Hepatocyte (in vitro differentiated cells): ENCODE measurements around the gene MYMX. TPM values are rescaled to one million over a fixed set of nuclear protein-coding genes. Genes with fewer than 3 reads are reported as not detected.

Source experiments
- DNase-seq: peaks from one replicate; pipeline ENCODE4 v3.0.0-alpha.2; 2016; ENCODE audit warnings: low spot score
- H2AFZ ChIP-seq: fragments of 200-600 bp; sonication (generic); 2 replicates; pipeline ENCODE4 v1.6.0; 2016; ENCODE audit warnings: antibody characterized with exemption, mild to moderate bottlenecking
- H3K27ac ChIP-seq: fragments of 200-600 bp; sonication (generic); 2 replicates; pipeline ENCODE4 v1.5.1; 2016; ENCODE audit warnings: mild to moderate bottlenecking
- H3K27me3 ChIP-seq: fragments of 200-600 bp; sonication (generic); 2 replicates; pipeline ENCODE4 v1.6.1; 2016
- H3K36me3 ChIP-seq: fragments of 200-600 bp; sonication (generic); replicated peaks from 2 replicates; pipeline ENCODE4 v1.5.1; 2016; ENCODE audit warnings: low read depth; ENCODE audit not compliant: insufficient read depth
- H3K4me1 ChIP-seq: fragments of 200-600 bp; sonication (generic); 2 replicates; pipeline ENCODE4 v1.5.1; 2016; ENCODE audit warnings: mild to moderate bottlenecking, moderate library complexity; ENCODE audit not compliant: insufficient read depth
- H3K4me2 ChIP-seq: fragments of 200-600 bp; sonication (generic); 2 replicates; pipeline ENCODE4 v1.6.0; 2016
- H3K4me3 ChIP-seq: fragments of 200-600 bp; sonication (generic); 2 replicates; pipeline ENCODE4 v1.5.1; 2016; ENCODE audit warnings: mild to moderate bottlenecking
- H3K79me2 ChIP-seq: fragments of 200-600 bp; sonication (generic); 2 replicates; pipeline ENCODE4 v1.6.0; 2017; ENCODE audit warnings: mild to moderate bottlenecking
- H3K9me2 ChIP-seq: fragments of 200-600 bp; sonication (generic); replicated peaks from 2 replicates; pipeline ENCODE4 v1.6.0; 2017; ENCODE audit warnings: mild to moderate bottlenecking; ENCODE audit not compliant: insufficient read depth
- H3K9me3 ChIP-seq: fragments of 200-600 bp; sonication (generic); 2 replicates; pipeline ENCODE4 v1.5.1; 2016; ENCODE audit warnings: low read depth, mild to moderate bottlenecking
- H4K20me1 ChIP-seq: fragments of 200-600 bp; sonication (generic); 2 replicates; pipeline ENCODE4 v1.6.0; 2016; ENCODE audit warnings: mild to moderate bottlenecking; ENCODE audit not compliant: insufficient read depth, poor library complexity, severe bottlenecking
- EZH2 ChIP-seq: fragments of 200-600 bp; sonication (generic); IDR thresholded peaks from 2 replicates; pipeline ENCODE4 v1.6.1; 2016; ENCODE audit warnings: antibody characterized with exemption, mild to moderate bottlenecking, borderline replicate concordance
- EZH2phosphoT487 ChIP-seq: fragments of 200-600 bp; sonication (generic); IDR thresholded peaks from one replicate; pipeline ENCODE4 v1.6.1; 2018; ENCODE audit warnings: antibody characterized with exemption, mild to moderate bottlenecking, low read depth, moderate library complexity; ENCODE audit not compliant: unreplicated experiment, severe bottlenecking
- WGBS: methylation state at CpG from one replicate; pipeline ENCODE4 v1.1.6; 2016; ENCODE audit warnings: low lambda C conversion rate; ENCODE audit errors: missing lambda C conversion rate; 5-methylcytosine and 5-hydroxymethylcytosine counted together
- polyA plus RNA-seq: library from polyadenylated mRNA; unstranded; fragments of >200 nt; fragmentation: Nextera tagmentation; extraction: Ambion mirVana; gene quantifications from 2 replicates; pipeline ENCODE4 v1.2.1, GENCODE V29; 2016
- total RNA-seq: library from RNA; depleted of rRNA; stranded (reverse); fragments of >200 nt; gene quantifications from 2 replicates; pipeline ENCODE4 v1.2.3, GENCODE V29; 2014
- TF ChIP-seq, protein P1 (sequence below): fragments of 200-600 bp; sonication (generic); IDR thresholded peaks from 2 replicates; pipeline ENCODE4 v1.5.1; 2016; ENCODE audit warnings: antibody characterized with exemption, mild to moderate bottlenecking; ENCODE audit not compliant: poor library complexity

MYMX gene
- not detected in 2 replicates for total RNA-seq
- polyA plus RNA-seq: 2.0 TPM in 1 of 2 replicates, not detected in the other

DNA sequence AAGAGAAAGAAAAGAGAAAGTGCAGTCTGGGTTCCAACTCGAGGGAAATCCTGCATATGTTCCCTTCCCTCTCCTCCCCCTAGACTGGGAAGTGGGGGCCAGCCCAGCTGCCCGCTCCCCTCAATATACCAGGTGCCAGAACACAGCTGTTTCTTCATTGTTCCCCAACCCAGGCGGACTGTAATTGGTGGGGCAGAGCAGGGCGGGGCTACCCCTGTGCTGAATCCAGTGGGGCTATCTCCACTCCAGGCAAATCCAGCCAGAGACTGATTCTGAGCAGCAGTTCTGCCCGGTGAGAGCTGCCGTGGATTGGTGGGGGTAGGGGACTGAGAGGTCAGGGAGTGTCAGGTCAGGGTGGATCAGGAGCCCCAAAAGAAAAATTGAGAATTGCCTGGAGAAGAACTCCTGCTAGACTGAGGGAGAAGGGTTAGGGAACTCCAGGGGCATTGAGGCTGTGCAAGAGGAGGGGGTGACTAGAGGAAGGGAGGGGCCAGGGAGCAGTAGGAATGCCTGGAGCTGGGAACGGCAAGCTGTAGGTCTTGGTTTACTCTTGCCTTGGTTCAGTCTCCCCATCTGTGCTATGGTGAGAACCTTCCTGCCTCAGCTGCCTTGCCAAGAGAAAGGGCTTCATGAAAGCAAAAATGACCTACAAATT lies at the start of gene MYMX:
Gene MYMX, plus strand, starts transcription at position 250 of the 655 bp plus-strand sequence. CDS start 546 bp downstream, outside the sequence.
- 38% methylated on average over 7 of the region's 7 CpGs for WGBS
- H3K27ac ChIP-seq: no peak within 1 kb of the TSS
- H2AFZ ChIP-seq: no peak within 1 kb of the TSS
- no peak within 1 kb of the TSS for H3K4me3 ChIP-seq
- H3K4me2 ChIP-seq: no peak within 1 kb of the TSS
- H3K36me3 ChIP-seq: no peaks in the 10 kb centered on the region
- H4K20me1 ChIP-seq: no peaks in the 10 kb centered on the region
- H3K79me2 ChIP-seq: peaks cover 3% of the 10 kb centered on the region
- DNase-seq: no peak
- peaks cover 23% of the 10 kb centered on the region for H3K4me1 ChIP-seq
- no peaks in the 10 kb centered on the region for H3K9me2 ChIP-seq
- no peaks in the 10 kb centered on the region for H3K9me3 ChIP-seq
- no peak for TF ChIP-seq EZH2
- no peaks in the 10 kb centered on the region for H3K27me3 ChIP-seq

DNA sequence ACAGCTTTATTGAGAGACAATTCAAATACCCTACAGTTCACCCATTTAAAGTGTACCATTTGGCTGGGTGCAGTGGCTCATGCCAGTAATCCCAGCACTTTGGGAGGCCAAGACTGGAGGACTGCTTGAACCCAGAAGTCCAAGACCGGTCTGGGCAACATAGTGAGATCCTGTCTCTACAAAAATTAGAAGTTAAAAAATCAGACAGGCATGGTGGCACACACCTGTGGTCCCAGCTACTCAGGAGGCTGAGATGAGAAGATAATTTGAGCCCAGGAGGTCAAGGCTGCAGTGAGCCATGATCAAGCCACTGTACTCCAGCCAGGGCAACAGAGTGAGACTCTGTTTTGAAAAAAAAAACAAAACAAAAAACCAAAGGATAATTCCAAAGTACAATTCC lies 49.2 kb upstream of the MYMX start:
- Histone ChIP-seq H3K4me3 (no peak overlapping the region), H3K27ac (no peak overlapping the region), H3K4me1 (no peaks in the 10 kb centered on the region), H2AFZ (no peak overlapping the region), H3K4me2 (no peak overlapping the region), H4K20me1 (no peaks in the 10 kb centered on the region), H3K9me2 (no peaks in the 10 kb centered on the region), H3K27me3 (no peaks in the 10 kb centered on the region), H3K79me2 (no peaks in the 10 kb centered on the region), H3K9me3 (no peaks in the 10 kb centered on the region), H3K36me3 (no peaks in the 10 kb centered on the region)
- WGBS: 100% methylated on average over 1 of the region's 1 CpG
- DNase-seq: no peak
- TF ChIP-seq EZH2: no peak
- no peak for TF ChIP-seq EZH2phosphoT487
- TF ChIP-seq, protein P1, sequence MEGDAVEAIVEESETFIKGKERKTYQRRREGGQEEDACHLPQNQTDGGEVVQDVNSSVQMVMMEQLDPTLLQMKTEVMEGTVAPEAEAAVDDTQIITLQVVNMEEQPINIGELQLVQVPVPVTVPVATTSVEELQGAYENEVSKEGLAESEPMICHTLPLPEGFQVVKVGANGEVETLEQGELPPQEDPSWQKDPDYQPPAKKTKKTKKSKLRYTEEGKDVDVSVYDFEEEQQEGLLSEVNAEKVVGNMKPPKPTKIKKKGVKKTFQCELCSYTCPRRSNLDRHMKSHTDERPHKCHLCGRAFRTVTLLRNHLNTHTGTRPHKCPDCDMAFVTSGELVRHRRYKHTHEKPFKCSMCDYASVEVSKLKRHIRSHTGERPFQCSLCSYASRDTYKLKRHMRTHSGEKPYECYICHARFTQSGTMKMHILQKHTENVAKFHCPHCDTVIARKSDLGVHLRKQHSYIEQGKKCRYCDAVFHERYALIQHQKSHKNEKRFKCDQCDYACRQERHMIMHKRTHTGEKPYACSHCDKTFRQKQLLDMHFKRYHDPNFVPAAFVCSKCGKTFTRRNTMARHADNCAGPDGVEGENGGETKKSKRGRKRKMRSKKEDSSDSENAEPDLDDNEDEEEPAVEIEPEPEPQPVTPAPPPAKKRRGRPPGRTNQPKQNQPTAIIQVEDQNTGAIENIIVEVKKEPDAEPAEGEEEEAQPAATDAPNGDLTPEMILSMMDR: no peak

DNA sequence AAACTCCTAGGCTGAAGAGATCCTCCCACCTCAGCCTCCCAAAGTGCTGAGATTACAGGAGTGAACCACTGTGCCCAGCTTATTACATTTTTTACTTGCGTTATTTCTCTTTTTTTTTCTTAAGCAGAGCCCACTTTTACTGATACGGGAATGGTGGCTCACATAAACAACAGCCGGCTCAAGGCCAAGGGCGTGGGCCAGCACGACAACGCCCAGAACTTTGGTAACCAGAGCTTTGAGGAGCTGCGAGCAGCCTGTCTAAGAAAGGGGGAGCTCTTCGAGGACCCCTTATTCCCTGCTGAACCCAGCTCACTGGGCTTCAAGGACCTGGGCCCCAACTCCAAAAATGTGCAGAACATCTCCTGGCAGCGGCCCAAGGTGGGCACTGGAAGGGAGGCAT lies 47.6 kb upstream of the MYMX start:
- TF ChIP-seq, protein P1: no peak
- TF ChIP-seq EZH2phosphoT487: no peak
- TF ChIP-seq EZH2: no peak
- no peaks in the 10 kb centered on the region for H4K20me1 ChIP-seq
- no peaks in the 10 kb centered on the region for H3K4me1 ChIP-seq
- no peaks in the 10 kb centered on the region for H3K36me3 ChIP-seq
- no peak overlapping the region for H2AFZ ChIP-seq
- H3K27me3 ChIP-seq: no peaks in the 10 kb centered on the region
- no peaks in the 10 kb centered on the region for H3K79me2 ChIP-seq
- no peaks in the 10 kb centered on the region for H3K9me2 ChIP-seq
- 75% methylated on average over 9 of the region's 9 CpGs for WGBS
- no peak overlapping the region for H3K4me2 ChIP-seq
- no peak for DNase-seq
- H3K27ac ChIP-seq: no peak overlapping the region
- H3K4me3 ChIP-seq: no peak overlapping the region
- no peaks in the 10 kb centered on the region for H3K9me3 ChIP-seq

DNA sequence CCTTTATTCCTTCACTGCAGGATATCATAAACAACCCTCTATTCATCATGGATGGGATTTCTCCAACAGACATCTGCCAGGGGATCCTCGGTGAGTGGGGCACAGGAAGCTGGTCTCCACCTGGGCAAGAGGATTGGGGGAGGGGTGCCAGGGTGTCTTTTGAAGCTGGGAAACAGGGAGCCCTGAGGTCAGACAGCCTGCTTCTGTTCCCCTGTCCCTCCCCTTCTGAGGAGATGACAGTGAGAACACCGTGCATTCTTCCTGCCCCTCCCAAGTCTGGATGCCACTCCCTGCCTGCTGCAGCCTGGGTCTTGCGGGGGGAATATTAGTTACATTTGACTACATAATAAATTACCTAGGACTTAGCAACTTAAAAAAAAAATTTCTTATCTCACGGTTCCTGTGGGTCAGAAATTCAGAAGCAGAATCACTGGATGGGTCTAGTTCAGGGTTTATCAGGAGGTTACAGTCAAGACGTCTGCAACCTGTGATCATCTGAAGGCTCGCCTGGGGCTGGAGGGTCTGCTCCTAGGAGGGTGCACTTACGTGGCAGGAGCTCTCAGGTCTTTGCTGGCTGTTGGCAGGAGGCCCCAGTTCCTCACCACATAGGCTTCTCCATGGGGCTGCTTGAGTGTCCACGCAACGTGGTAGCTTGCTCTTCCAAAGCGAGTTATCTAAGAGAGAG lies 46.7 kb upstream of the MYMX start:
- Histone ChIP-seq H3K9me3 (no peaks in the 10 kb centered on the region), H3K27ac (no peak overlapping the region), H3K9me2 (no peaks in the 10 kb centered on the region), H3K4me1 (no peaks in the 10 kb centered on the region), H3K79me2 (no peaks in the 10 kb centered on the region), H3K4me3 (no peak overlapping the region), H4K20me1 (no peaks in the 10 kb centered on the region), H3K27me3 (no peaks in the 10 kb centered on the region), H3K36me3 (no peaks in the 10 kb centered on the region), H3K4me2 (no peak overlapping the region), H2AFZ (no peak overlapping the region)
- TF ChIP-seq EZH2: no peak
- TF ChIP-seq, protein P1: no peak
- no peak for TF ChIP-seq EZH2phosphoT487
- no peak for DNase-seq
- 75% methylated on average over 10 of the region's 10 CpGs for WGBS
